Hematopoietic multipotent progenitor cell treated with erythropoietin and hydrocortisone succinate and interleukin-3 and kit ligand, for 4 days (in vitro differentiated cells): ENCODE results near the gene ZNF532.
"Not testable (repeated sequence)": the region's sequence is repeated elsewhere in the genome, so short reads cannot be mapped to it uniquely, and the experiment has no call there.

Experiments used
- DNase-seq: peaks from one replicate; pipeline ENCODE4 v3.0.0-alpha.2; 2015

The ZNF532 gene

DNA sequence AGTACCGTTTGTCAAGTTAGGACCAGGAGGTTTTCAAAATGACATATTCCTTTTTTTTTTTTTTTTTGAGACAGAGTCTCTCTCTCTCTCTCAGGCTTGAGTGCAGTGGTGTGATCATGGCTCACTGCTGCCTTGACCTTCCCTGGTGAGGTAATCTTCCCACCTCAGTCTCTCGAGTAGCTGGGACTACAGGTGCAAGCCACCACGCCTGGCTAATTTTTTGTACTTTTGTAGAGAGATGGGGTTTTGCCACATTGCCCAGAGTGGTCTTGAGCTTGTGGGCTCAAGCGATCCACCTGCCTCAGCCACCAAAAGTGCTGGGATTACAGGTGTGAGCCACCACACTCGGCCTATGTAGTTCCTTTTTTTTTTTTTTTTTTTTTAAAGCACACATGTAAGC is 147.1 kb downstream of the ZNF532 start:
- DNase-seq, result no peak

- DNase-seq, result no peak
These were observed 148.4 kb downstream of the ZNF532 start for GRCh38 chr18:59012815-59013705.

GRCh38 chr18:59013744-59014143 is 149.1 kb downstream of the ZNF532 start:
- no peak for DNase-seq

DNA sequence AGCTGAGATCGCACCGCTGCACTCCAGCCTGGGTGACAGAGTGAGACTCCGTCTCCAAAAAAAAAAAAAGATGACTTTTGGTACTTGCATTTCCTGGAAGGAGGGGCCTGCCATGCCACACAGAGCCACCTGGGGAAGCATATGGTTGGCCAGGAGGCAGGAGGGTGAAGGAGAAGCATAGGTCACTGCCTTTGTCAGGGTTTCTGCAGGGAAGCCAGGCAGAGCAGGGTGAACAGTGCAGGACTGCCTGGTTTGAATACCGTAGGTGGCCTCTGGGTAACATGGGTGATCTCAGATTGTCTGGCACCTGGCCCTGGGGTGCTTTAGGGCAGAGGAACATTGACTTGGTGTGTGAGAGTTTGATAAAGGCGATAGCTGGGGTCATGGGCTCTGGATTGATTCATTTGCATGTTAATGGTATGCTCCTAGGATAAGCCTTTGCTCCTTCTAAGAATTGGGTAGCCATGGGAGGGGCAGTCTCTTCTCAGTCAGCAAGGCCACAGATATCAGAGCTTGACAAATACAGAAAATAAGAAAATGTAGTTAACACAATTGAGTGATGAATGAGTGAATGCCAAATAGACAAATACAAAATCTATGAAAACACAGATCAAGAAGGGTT is 151.0 kb downstream of the ZNF532 start:
- DNase-seq, result no peak

DNA sequence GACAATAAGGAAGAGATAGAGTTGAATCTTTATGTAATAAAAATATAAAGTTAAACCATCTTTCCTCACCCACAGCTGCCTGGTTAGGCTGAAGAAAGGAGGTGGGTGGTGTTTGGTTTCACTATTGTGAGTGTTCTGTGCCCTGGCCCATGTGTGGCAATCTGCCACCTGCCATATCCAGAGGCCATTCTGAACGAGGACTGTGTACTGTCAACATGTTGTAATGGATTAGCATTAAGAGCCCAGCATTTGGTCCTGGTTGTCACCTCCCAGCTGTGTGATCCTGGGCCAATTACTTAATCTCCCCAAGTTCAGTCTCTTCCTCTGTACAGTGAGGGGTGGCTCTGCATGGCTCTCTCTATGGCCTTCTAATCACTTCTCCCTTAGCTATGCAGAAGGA is 156.8 kb downstream of the ZNF532 start:
- DNase-seq, result no peak

- DNase-seq, result no peak
These were observed 157.7 kb downstream of the ZNF532 start for GRCh38 chr18:59022167-59022945.

- no peak for DNase-seq
These were observed 160.2 kb downstream of the ZNF532 start for GRCh38 chr18:59024829-59025228.

DNA sequence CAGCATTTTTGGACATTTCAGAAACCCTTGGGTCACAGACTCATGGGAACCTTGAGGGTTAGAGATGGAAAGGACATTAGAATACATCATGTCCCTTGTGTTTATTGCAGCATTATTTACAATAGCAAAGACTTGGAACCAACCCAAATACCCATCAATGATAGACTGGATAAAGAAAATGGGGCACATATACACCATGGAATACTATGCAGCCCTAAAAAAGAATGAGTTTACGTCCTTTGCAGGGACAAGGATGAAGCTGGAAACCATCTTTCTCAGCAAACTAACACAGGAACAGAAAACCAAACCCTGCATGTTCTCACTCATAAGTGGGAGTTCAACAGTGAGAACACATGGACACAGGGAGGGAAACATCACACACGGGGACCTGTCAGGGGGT is 160.9 kb downstream of the ZNF532 start:
- not testable (repeated sequence) for DNase-seq

DNA sequence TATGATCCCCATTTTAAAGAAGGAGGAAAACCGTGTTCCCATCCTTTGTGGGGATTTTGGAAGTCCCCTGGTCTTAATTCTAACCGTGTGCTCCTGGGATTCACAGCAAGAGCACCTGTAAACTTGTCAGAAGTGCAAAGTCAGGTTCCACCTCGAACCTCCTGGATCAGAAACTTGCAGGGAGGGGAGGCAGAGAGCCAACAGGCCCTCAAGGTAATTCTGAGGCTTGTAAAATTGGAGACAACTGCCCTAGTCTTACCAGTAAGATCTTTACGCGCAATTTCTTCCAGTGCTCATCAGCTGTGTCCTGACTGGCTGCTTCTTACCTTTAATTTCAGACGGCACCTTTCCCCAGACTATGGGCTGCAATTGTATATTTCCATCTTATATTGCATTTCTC is 161.7 kb downstream of the ZNF532 start:
- DNase-seq, result no peak

DNA sequence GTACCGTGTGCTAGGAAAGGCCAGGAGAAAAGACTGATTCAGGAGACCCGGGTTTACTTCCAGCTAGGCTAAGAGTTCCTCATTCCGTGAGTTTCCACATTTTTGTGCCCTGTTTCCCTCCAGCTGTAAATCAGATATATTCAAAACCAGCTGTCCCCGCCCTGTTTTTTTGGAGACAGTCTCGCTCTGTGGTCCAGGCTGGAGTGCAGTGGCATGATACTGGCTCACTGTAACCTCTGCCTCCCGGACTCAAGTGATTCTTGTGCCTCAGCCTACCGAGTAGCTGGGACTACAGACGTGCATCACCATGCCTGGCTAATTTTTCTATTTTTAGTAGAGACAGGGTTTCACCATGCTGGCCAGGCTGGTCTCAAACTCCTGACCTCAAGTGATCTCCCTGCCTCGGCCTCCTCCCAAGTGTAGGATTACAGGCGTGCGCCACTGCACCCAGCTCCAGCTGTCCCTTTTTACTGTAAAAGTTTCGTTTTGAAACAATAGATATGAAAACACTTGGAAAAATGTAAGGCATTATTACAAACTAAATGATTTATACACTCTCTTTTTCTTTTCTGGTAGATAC is 162.2 kb downstream of the ZNF532 start:
- no peak for DNase-seq

- DNase-seq, result no peak
These were observed 165.2 kb downstream of the ZNF532 start for GRCh38 chr18:59029663-59030429.

GRCh38 chr18:59032308-59032707 is 167.6 kb downstream of the ZNF532 start:
- DNase-seq, result no peak

DNA sequence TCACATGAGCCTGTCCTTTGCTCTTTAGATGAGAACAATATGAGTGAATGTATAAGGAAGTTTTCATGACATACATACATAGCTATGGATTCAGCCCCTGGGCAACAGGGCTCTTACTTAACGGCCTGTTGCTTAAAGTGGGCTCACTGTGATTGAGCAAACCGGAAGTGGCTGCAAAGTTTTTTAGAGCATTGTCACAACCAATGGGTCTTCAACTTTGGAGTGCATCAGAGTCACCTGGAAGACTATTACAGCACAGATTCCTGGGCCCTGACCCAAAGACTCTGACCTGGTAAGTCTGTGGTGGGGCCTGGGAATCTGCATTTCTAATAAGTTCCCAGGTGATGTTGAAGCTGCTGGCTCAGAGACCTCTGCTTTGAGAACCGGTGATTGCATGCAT is 168.7 kb downstream of the ZNF532 start:
- no peak for DNase-seq

GRCh38 chr18:59033974-59034373 is 169.3 kb downstream of the ZNF532 start:
- DNase-seq, result no peak

- DNase-seq, result no peak
These were observed 170.9 kb downstream of the ZNF532 start for GRCh38 chr18:59035591-59035990.
